Nephron progenitor cell (in vitro differentiated cells): ENCODE results near the gene RCAN2.
"Not testable (repeated sequence)": the region's sequence is repeated elsewhere in the genome, so short reads cannot be mapped to it uniquely, and the experiment has no call there.

Experiments
- DNase-seq: peaks from one replicate; pipeline ENCODE4 v3.0.0; 2021
- H3K27ac Mint-ChIP-seq: 2 replicates; pipeline ENCODE4 v1.8.0; 2021; ENCODE audit warnings: mild to moderate bottlenecking, moderate library complexity, mixed read lengths
- H3K27me3 Mint-ChIP-seq: 2 replicates; pipeline ENCODE4 v1.8.0; 2021; ENCODE audit warnings: mild to moderate bottlenecking, low read depth, mixed read lengths; ENCODE audit not compliant: poor library complexity
- H3K36me3 Mint-ChIP-seq: 2 replicates; pipeline ENCODE4 v1.8.0; 2021; ENCODE audit warnings: low read depth, mixed read lengths
- H3K4me1 Mint-ChIP-seq: 2 replicates; pipeline ENCODE4 v1.8.0; 2021; ENCODE audit warnings: mixed read lengths
- H3K4me3 Mint-ChIP-seq: 2 replicates; pipeline ENCODE4 v1.8.0; 2021; ENCODE audit warnings: mild to moderate bottlenecking, moderate library complexity, mixed read lengths
- H3K9me3 Mint-ChIP-seq: 2 replicates; pipeline ENCODE4 v1.8.0; 2021; ENCODE audit warnings: mild to moderate bottlenecking, moderate library complexity, mixed read lengths
- TF ChIP-seq, protein P1 (sequence below): fragments of 200-600 bp; sonication (generic); IDR thresholded peaks from 2 replicates; pipeline ENCODE4 v1.5.0; 2021; ENCODE audit warnings: antibody characterized with exemption

RCAN2 gene

DNA sequence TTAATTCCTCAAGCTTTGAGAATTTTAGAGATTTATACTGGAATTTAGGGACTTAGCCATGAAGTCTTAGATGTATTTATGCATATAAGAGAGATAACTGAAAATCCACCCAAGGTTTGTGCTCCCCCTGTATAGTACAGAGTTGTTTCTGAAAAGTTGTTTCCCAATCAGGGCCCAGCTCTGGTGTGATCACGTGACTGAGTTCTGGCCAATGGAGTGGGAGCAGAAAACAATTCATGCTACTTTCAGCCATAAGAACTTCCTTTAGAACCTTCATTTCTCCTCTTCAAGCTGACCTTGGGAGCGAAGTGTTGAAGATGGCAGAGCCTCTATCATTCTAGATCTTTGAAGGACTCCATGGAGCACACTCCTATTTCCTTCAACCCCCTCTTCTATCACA is 151.0 kb downstream of the RCAN2 start:
- H3K4me3 Mint-ChIP-seq: no peak overlapping the region
- H3K4me1 Mint-ChIP-seq: no peaks in the 10 kb centered on the region
- no peak overlapping the region for H3K27ac Mint-ChIP-seq
- H3K36me3 Mint-ChIP-seq: no peaks in the 10 kb centered on the region
- H3K27me3 Mint-ChIP-seq: peaks cover 2% of the 10 kb centered on the region
- TF ChIP-seq, protein P1, sequence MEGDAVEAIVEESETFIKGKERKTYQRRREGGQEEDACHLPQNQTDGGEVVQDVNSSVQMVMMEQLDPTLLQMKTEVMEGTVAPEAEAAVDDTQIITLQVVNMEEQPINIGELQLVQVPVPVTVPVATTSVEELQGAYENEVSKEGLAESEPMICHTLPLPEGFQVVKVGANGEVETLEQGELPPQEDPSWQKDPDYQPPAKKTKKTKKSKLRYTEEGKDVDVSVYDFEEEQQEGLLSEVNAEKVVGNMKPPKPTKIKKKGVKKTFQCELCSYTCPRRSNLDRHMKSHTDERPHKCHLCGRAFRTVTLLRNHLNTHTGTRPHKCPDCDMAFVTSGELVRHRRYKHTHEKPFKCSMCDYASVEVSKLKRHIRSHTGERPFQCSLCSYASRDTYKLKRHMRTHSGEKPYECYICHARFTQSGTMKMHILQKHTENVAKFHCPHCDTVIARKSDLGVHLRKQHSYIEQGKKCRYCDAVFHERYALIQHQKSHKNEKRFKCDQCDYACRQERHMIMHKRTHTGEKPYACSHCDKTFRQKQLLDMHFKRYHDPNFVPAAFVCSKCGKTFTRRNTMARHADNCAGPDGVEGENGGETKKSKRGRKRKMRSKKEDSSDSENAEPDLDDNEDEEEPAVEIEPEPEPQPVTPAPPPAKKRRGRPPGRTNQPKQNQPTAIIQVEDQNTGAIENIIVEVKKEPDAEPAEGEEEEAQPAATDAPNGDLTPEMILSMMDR: no peak
- no peaks in the 10 kb centered on the region for H3K9me3 Mint-ChIP-seq
- no peak for DNase-seq

DNA sequence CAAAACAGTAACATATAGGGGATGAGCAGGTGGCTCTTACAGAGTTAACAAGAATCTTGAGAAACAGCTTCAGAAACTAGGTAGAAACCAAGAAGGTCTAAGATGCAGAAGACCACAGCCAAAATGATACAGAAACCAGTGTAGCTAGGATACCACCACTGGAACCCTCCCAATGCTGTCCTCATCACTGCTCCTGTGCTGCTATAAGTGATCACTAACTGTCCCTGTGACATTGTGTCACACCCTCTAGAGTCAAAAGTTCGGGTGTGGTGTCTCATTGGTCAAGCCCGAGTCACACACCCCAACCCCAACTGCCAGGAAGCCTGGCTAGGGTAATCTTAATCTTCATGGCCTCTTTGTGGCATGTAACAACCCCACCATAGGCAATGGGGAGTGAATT is 153.1 kb downstream of the RCAN2 start:
- Mint-ChIP-seq H3K36me3 (no peaks in the 10 kb centered on the region), H3K4me3 (no peak overlapping the region), H3K9me3 (no peaks in the 10 kb centered on the region), H3K27me3 (peaks cover 2% of the 10 kb centered on the region), H3K27ac (no peak overlapping the region), H3K4me1 (no peaks in the 10 kb centered on the region)
- no peak for DNase-seq
- TF ChIP-seq, protein P1: no peak

DNA sequence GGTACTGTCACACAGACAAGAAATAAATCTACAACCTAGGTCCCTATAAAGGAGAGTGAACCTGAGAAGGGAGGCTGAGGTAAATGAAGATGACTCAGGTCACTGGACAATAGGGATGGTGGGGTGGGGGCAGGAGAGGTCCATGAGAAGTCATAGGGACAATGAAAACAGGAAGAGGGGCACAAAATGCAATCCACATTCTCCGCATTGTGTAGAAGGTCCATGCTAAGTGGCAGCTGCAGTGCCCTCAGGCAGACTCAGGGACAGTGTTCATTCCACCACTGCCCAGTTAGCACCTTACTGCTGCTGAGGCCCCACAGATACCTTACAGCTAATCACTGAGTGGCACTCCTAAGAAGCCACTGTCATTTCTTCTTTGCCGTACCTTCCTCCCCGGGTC is 156.8 kb downstream of the RCAN2 start:
- Mint-ChIP-seq H3K36me3 (no peaks in the 10 kb centered on the region), H3K9me3 (no peaks in the 10 kb centered on the region), H3K27me3 (peaks cover 2% of the 10 kb centered on the region), H3K4me1 (no peaks in the 10 kb centered on the region), H3K27ac (no peak overlapping the region), H3K4me3 (no peak overlapping the region)
- TF ChIP-seq, protein P1: no peak
- DNase-seq: no peak

DNA sequence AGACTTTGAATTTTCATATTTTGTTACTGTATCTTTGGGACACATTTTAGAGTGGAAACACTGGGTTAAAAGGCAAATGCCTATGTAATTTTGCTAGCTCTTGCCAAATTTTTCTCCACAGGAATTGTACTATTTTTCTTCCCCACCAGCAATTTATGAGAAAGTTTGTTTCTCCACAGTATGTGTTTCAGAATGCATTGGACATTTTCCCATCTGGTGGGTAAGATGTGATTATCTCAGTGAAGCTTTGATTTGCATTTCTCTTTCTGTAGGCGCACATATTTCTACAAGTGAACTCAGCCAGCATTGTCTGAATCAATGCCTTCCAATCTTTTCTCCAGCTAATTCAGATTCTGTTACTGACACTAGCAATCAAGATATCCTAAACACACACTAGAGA is 157.8 kb downstream of the RCAN2 start:
- Mint-ChIP-seq H3K4me1 (no peaks in the 10 kb centered on the region), H3K4me3 (no peak overlapping the region), H3K9me3 (no peaks in the 10 kb centered on the region), H3K27me3 (peaks cover 2% of the 10 kb centered on the region), H3K36me3 (no peaks in the 10 kb centered on the region), H3K27ac (no peak overlapping the region)
- DNase-seq: no peak
- TF ChIP-seq, protein P1: no peak

DNA sequence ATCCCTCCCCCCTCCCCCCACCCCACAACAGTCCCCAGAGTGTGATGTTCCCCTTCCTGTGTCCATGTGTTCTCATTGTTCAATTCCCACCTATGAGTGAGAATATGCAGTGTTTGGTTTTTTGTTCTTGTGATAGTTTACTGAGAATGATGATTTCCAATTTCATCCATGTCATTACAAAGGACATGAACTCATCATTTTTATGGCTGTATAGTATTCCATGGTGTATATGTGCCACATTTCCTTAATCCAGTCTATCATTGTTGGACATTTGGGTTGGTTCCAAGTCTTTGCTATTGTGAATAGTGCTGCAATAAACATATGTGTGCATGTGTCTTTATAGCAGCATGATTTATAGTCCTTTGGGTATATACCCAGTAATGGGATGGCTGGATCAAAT is 158.8 kb downstream of the RCAN2 start:
- H3K4me1 Mint-ChIP-seq, H3K4me3 Mint-ChIP-seq, DNase-seq, H3K36me3 Mint-ChIP-seq, H3K27me3 Mint-ChIP-seq, H3K27ac Mint-ChIP-seq, H3K9me3 Mint-ChIP-seq: not testable (repeated sequence)

DNA sequence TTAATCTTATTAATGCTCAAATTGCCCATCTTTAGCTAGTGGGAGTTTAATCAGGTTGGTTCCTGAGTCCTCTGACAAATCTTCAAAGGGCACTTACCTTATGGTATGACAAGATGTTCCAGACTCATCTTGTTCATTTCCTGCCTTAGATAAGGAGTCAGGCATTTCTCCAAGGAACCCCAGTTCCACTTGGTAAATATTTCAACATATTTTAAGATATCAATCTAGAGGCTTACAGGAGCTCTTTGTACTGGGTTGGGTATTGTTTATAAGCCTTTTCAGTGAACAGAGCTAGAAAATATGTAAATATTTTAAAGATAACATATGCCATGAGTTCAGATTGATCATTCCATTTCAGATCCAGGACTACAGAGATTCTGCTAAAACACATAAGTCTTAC is 159.8 kb downstream of the RCAN2 start:
- TF ChIP-seq, protein P1: no peak
- Mint-ChIP-seq H3K36me3 (no peaks in the 10 kb centered on the region), H3K27ac (no peak overlapping the region), H3K4me1 (peaks cover 5% of the 10 kb centered on the region), H3K9me3 (no peaks in the 10 kb centered on the region), H3K4me3 (no peak overlapping the region), H3K27me3 (no peaks in the 10 kb centered on the region)
- no peak for DNase-seq
